HEK293T (cell line): ENCODE results near the gene FKBP2.
"Not testable (repeated sequence)": the region's sequence is repeated elsewhere in the genome, so short reads cannot be mapped to it uniquely, and the experiment has no call there.

Source experiments
- CTCF ChIA-PET: fragments of 350-600 bp; formaldehyde crosslinking; extraction: SDS; loops from one replicate; lab custom pipeline; 2021; ENCODE audit warnings: antibody characterized with exemption, inconsistent platforms; lab: Yijun Ruan, JAX
- POLR2A ChIA-PET: fragments of 350-600 bp; formaldehyde crosslinking; extraction: SDS; loops from one replicate; lab custom pipeline; 2020; ENCODE audit warnings: antibody characterized with exemption, inconsistent platforms; lab: Yijun Ruan, JAX
- DNase-seq: peaks from one replicate; pipeline ENCODE4 v3.0.0; 2012; ENCODE audit warnings: mixed read lengths; ENCODE audit errors: extremely low spot score
- ARNT ChIP-seq: fragments of 450-650 bp; IDR thresholded peaks from 2 replicates; pipeline ENCODE4 v1.6.1; 2017; ENCODE audit warnings: mild to moderate bottlenecking
- BHLHE40 ChIP-seq: fragments of 450-650 bp; IDR thresholded peaks from 2 replicates; pipeline ENCODE4 v1.6.1; 2016; ENCODE audit warnings: mild to moderate bottlenecking, moderate library complexity, borderline replicate concordance
- CTBP1 ChIP-seq: fragments of 450-650 bp; IDR thresholded peaks from 2 replicates; pipeline ENCODE4 v1.6.1; 2016; ENCODE audit warnings: borderline replicate concordance
- ELF4 ChIP-seq: fragments of 450-650 bp; IDR thresholded peaks from 2 replicates; pipeline ENCODE4 v1.6.1; 2017; ENCODE audit warnings: antibody characterized with exemption
- FOXA1 ChIP-seq: fragments of 450-650 bp; IDR thresholded peaks from 2 replicates; pipeline ENCODE4 v1.6.1; 2016; ENCODE audit warnings: mild to moderate bottlenecking
- FOXK2 ChIP-seq: fragments of 450-650 bp; IDR thresholded peaks from 2 replicates; pipeline ENCODE4 v1.6.1; 2016; ENCODE audit warnings: mild to moderate bottlenecking
- FOXM1 ChIP-seq: fragments of 450-650 bp; IDR thresholded peaks from 2 replicates; pipeline ENCODE4 v1.6.1; 2017; ENCODE audit warnings: mild to moderate bottlenecking, borderline replicate concordance
- HDGF ChIP-seq: fragments of 450-650 bp; IDR thresholded peaks from 2 replicates; pipeline ENCODE4 v1.6.1; 2017; ENCODE audit warnings: antibody characterized with exemption, borderline replicate concordance
- L3MBTL2 ChIP-seq: fragments of 450-650 bp; conservative IDR thresholded peaks from 2 replicates; pipeline ENCODE4 v1.6.1; 2016; ENCODE audit warnings: mild to moderate bottlenecking
- LEF1 ChIP-seq: fragments of 450-650 bp; IDR thresholded peaks from 2 replicates; pipeline ENCODE4 v1.6.1; 2017; ENCODE audit warnings: mild to moderate bottlenecking, borderline replicate concordance
- NFRKB ChIP-seq: fragments of 450-650 bp; IDR thresholded peaks from 2 replicates; pipeline ENCODE4 v1.6.1; 2016; ENCODE audit warnings: mild to moderate bottlenecking, moderate library complexity
- PKNOX1 ChIP-seq: fragments of 450-650 bp; IDR thresholded peaks from 2 replicates; pipeline ENCODE4 v1.6.1; 2016
- SP1 ChIP-seq: fragments of 450-650 bp; IDR thresholded peaks from 2 replicates; pipeline ENCODE4 v1.6.1; 2017
- SUZ12 ChIP-seq: fragments of 450-650 bp; IDR thresholded peaks from 2 replicates; pipeline ENCODE4 v1.6.1; 2016; ENCODE audit warnings: mild to moderate bottlenecking
- TARDBP ChIP-seq: fragments of 450-650 bp; IDR thresholded peaks from 2 replicates; pipeline ENCODE4 v1.6.1; 2016
- ZNF384 ChIP-seq: fragments of 450-650 bp; IDR thresholded peaks from 2 replicates; pipeline ENCODE4 v1.6.1; 2016

FKBP2 gene

GRCh38 chr11:64244107-64244506, 3.2 kb downstream of the FKBP2 start:
- no peak for DNase-seq
- ChIA-PET CTCF (interaction anchor here (0.6 to 1.1 kb wide), 3 partner anchors 27 to 88 kb away, joined by 3 to 4 read pairs (median 3); no protein-coding TSS in a partner anchor), POLR2A (interaction anchor here (1.1 to 8.9 kb wide), 9 partner anchors 10 to 74 kb away, joined by 3 to 78 read pairs (median 7); partner anchors contain the start of genes DNAJC4, NUDT22, PRDX5 and STIP1)
- no peak for TF ChIP-seq ZNF384
- TF ChIP-seq ELF4, result no peak
- no peak for TF ChIP-seq FOXK2

GRCh38 chr11:64244966-64245365, 4.1 kb downstream of the FKBP2 start:
- DNase-seq, result no peak
- POLR2A ChIA-PET, result interaction anchor here (0.9 to 8.9 kb wide), 8 partner anchors 9 to 110 kb away, joined by 3 to 78 read pairs (median 10); partner anchors contain the start of genes DNAJC4, PRDX5 and VEGFB
- TF ChIP-seq CTBP1 (no peak), NFRKB (no peak), ELF4 (no peak), TARDBP (no peak), FOXA1 (no peak), SP1 (no peak), FOXK2 (no peak)
- CTCF ChIA-PET, result interaction anchor here (1.0 kb wide), 1 partner anchor 87 kb away, joined by 4 read pairs; no protein-coding TSS in a partner anchor

- TF ChIP-seq ZNF384 (no peak), NFRKB (no peak), ARNT (no peak), LEF1 (no peak), TARDBP (no peak), FOXK2 (no peak)
- ChIA-PET POLR2A (interaction anchor here (0.9 to 8.9 kb wide), 12 partner anchors 9 to 109 kb away, joined by 3 to 78 read pairs (median 8); partner anchors contain the start of genes DNAJC4, ESRRA, NUDT22 and PRDX5), CTCF (no interaction called here)
- DNase-seq, result no peak
These were observed 4.5 kb downstream of the FKBP2 start for GRCh38 chr11:64245401-64245796.

- ChIA-PET POLR2A (interaction anchor here (0.8 to 8.9 kb wide), 16 partner anchors 7 to 109 kb away, joined by 3 to 78 read pairs (median 5); partner anchors contain the start of genes DNAJC4, ESRRA, NUDT22 and PRDX5), CTCF (interaction anchor here (0.6 to 0.9 kb wide), 2 partner anchors 41 to 44 kb away, joined by 3 read pairs; no protein-coding TSS in a partner anchor)
- no peak for DNase-seq
- peak; percentile 77; the same call in 1 of the 2 replicates for TF ChIP-seq HDGF
- TF ChIP-seq SUZ12, result no peak
These were observed 5.1 kb downstream of the FKBP2 start for GRCh38 chr11:64245797-64246620.

GRCh38 chr11:64246621-64246870, 5.7 kb downstream of the FKBP2 start:
- POLR2A ChIA-PET, result interaction anchor here (0.8 to 8.9 kb wide), 13 partner anchors 8 to 85 kb away, joined by 3 to 78 read pairs (median 7); partner anchors contain the start of genes DNAJC4, ESRRA, NUDT22 and PRDX5
- peak; percentile 32; the same call in 1 of the 2 replicates for TF ChIP-seq FOXM1
- DNase-seq, result not testable (repeated sequence)
- CTCF ChIA-PET, result interaction anchor here (0.9 kb wide), 1 partner anchor 42 kb away, joined by 3 read pairs; no protein-coding TSS in a partner anchor

GRCh38 chr11:64246871-64247728, 6.2 kb downstream of the FKBP2 start, which contains the start of gene PPP1R14B:
Gene PPP1R14B, minus strand, starts transcription at chr11:64246943. Its CDS starts 270 bp downstream, at chr11:64246673.
- POLR2A ChIA-PET, result interaction anchor here (0.8 to 8.9 kb wide), 13 partner anchors 8 to 84 kb away, joined by 3 to 78 read pairs (median 7); partner anchors contain the start of genes DNAJC4, ESRRA, NUDT22 and PRDX5
- TF ChIP-seq ARNT (no peak), HDGF (no peak), FOXA1 (no peak), FOXK2 (no peak), LEF1 (0 out of 2 replicates have a peak, but pooled peaks have one; percentile 10), TARDBP (no peak), L3MBTL2 (peak; percentile 92), FOXM1 (no peak), NFRKB (no peak)
- DNase-seq, result peak; percentile 82
- CTCF ChIA-PET, result no interaction called here

GRCh38 chr11:64247729-64248531, 7.0 kb downstream of the FKBP2 start:
- CTCF ChIA-PET, result interaction anchor here (2.2 kb wide), 1 partner anchor 57 kb away, joined by 7 read pairs; no protein-coding TSS in a partner anchor
- no peak for TF ChIP-seq FOXK2
- no peak for TF ChIP-seq FOXM1
- TF ChIP-seq LEF1, result no peak
- TF ChIP-seq ZNF384, result no peak
- TF ChIP-seq ELF4, result no peak
- TF ChIP-seq CTBP1, result no peak
- no peak for TF ChIP-seq PKNOX1
- TF ChIP-seq TARDBP, result no peak
- no peak for TF ChIP-seq FOXA1
- TF ChIP-seq HDGF, result no peak
- no peak for TF ChIP-seq NFRKB
- no peak for TF ChIP-seq SP1
- TF ChIP-seq SUZ12, result no peak
- TF ChIP-seq ARNT, result no peak
- TF ChIP-seq BHLHE40, result no peak
- no peak for TF ChIP-seq L3MBTL2
- POLR2A ChIA-PET, result interaction anchor here (0.9 to 8.9 kb wide), 8 partner anchors 10 to 62 kb away, joined by 4 to 78 read pairs (median 12); partner anchors contain the start of genes DNAJC4, ESRRA, NUDT22 and STIP1
- DNase-seq, result no peak
